Progenitor cell of endocrine pancreas (in vitro differentiated cells): Measurements from ENCODE around the gene ZNF396. TPM values are rescaled to one million over a fixed set of nuclear protein-coding genes. Genes with fewer than 3 reads are reported as not detected.

Experiments used
- DNase-seq: peaks from one replicate; pipeline ENCODE4 v3.0.0; 2021; ENCODE audit warnings: low spot score; ENCODE audit not compliant: unreplicated experiment
- H3K27ac Mint-ChIP-seq: 2 replicates; pipeline ENCODE4 v1.8.0; 2021; ENCODE audit warnings: mild to moderate bottlenecking, moderate library complexity, mixed read lengths
- H3K27me3 Mint-ChIP-seq: 2 replicates; pipeline ENCODE4 v1.8.0; 2021; ENCODE audit warnings: mixed read lengths
- H3K36me3 Mint-ChIP-seq: 2 replicates; pipeline ENCODE4 v1.8.0; 2022; ENCODE audit warnings: mixed read lengths; ENCODE audit not compliant: insufficient read depth
- H3K4me1 Mint-ChIP-seq: 2 replicates; pipeline ENCODE4 v1.8.0; 2021; ENCODE audit warnings: low read depth, mixed read lengths
- H3K4me3 Mint-ChIP-seq: 2 replicates; pipeline ENCODE4 v1.8.0; 2021; ENCODE audit warnings: low read depth, mild to moderate bottlenecking, moderate library complexity, mixed read lengths
- H3K9me3 Mint-ChIP-seq: 2 replicates; pipeline ENCODE4 v1.8.0; 2021; ENCODE audit warnings: low read depth, mixed read lengths
- CTCF ChIP-seq: fragments of 200-600 bp; sonication (generic); IDR thresholded peaks from one replicate; pipeline ENCODE4 v1.5.0; 2021; ENCODE audit warnings: antibody characterized with exemption, mild to moderate bottlenecking; ENCODE audit not compliant: unreplicated experiment
- total RNA-seq: library from RNA; stranded (reverse); gene quantifications from 2 replicates; pipeline ENCODE4 v1.2.1, GENCODE V29; 2021

Gene ZNF396
- total RNA-seq, 1 donor from 2014 or later: 4.5 TPM

- H3K36me3 Mint-ChIP-seq: no peaks in the 10 kb centered on the region
- H3K27ac Mint-ChIP-seq: no peak overlapping the region
- TF ChIP-seq CTCF: no peak
- no peak overlapping the region for H3K4me3 Mint-ChIP-seq
- peaks cover 6% of the 10 kb centered on the region for H3K9me3 Mint-ChIP-seq
- H3K27me3 Mint-ChIP-seq: peaks cover 18% of the 10 kb centered on the region
- DNase-seq: no peak
- peaks cover 2% of the 10 kb centered on the region for H3K4me1 Mint-ChIP-seq
These were observed 32.8 kb upstream of the ZNF396 start for GRCh38 chr18:35409911-35410310.

- TF ChIP-seq CTCF: no peak
- peaks cover 7% of the 10 kb centered on the region for H3K9me3 Mint-ChIP-seq
- DNase-seq: no peak
- no peaks in the 10 kb centered on the region for H3K36me3 Mint-ChIP-seq
- peaks cover 18% of the 10 kb centered on the region for H3K27me3 Mint-ChIP-seq
- no peak overlapping the region for H3K27ac Mint-ChIP-seq
- H3K4me1 Mint-ChIP-seq: peaks cover 2% of the 10 kb centered on the region
- no peak overlapping the region for H3K4me3 Mint-ChIP-seq
These were observed 31.7 kb upstream of the ZNF396 start for GRCh38 chr18:35408843-35409261.

- Mint-ChIP-seq H3K4me1 (peaks cover 2% of the 10 kb centered on the region), H3K9me3 (peaks cover 7% of the 10 kb centered on the region), H3K4me3 (no peak overlapping the region), H3K27me3 (peaks cover 18% of the 10 kb centered on the region), H3K36me3 (no peaks in the 10 kb centered on the region), H3K27ac (no peak overlapping the region)
- DNase-seq: no peak
- TF ChIP-seq CTCF: peak; percentile 89
These were observed 30.8 kb upstream of the ZNF396 start for GRCh38 chr18:35407871-35408481.

- Mint-ChIP-seq H3K9me3 (peaks cover 7% of the 10 kb centered on the region), H3K4me3 (no peak overlapping the region), H3K36me3 (no peaks in the 10 kb centered on the region), H3K4me1 (peaks cover 2% of the 10 kb centered on the region), H3K27ac (no peak overlapping the region), H3K27me3 (peaks cover 8% of the 10 kb centered on the region)
- no peak for TF ChIP-seq CTCF
- DNase-seq: no peak
These were observed 29.5 kb upstream of the ZNF396 start for GRCh38 chr18:35406666-35407065.

- Mint-ChIP-seq H3K4me3 (no peak overlapping the region), H3K36me3 (no peaks in the 10 kb centered on the region), H3K27ac (no peak overlapping the region), H3K9me3 (no peaks in the 10 kb centered on the region), H3K27me3 (no peaks in the 10 kb centered on the region), H3K4me1 (no peaks in the 10 kb centered on the region)
- DNase-seq: no peak
- TF ChIP-seq CTCF: no peak
These were observed 20.8 kb upstream of the ZNF396 start for GRCh38 chr18:35397976-35398375.
